Measurements from ENCODE around the gene N4BP2L2.

The N4BP2L2 gene

GRCh38 chr13:32528358-32528757 lies 10.2 kb downstream of the N4BP2L2 start:
- no peak for DNase-seq

- DNase-seq, result no peak
Observed at GRCh38 chr13:32527151-32527550, 11.4 kb downstream of the N4BP2L2 start.

GRCh38 chr13:32525766-32526165 lies 12.8 kb downstream of the N4BP2L2 start:
- DNase-seq, result no peak

- no peak for DNase-seq
Observed at GRCh38 chr13:32515246-32515645, 23.3 kb downstream of the N4BP2L2 start.

GRCh38 chr13:32511482-32511881 lies 27.1 kb downstream of the N4BP2L2 start:
- DNase-seq, result no peak

- DNase-seq, result no peak
Observed at GRCh38 chr13:32504876-32505275, 33.7 kb downstream of the N4BP2L2 start.

GRCh38 chr13:32504263-32504662 lies 34.3 kb downstream of the N4BP2L2 start:
- no peak for DNase-seq

- no peak for DNase-seq
Observed at GRCh38 chr13:32503727-32504126, 34.9 kb downstream of the N4BP2L2 start.

- DNase-seq, result no peak
Observed at GRCh38 chr13:32501064-32501463, 37.5 kb downstream of the N4BP2L2 start.

GRCh38 chr13:32499538-32500210 lies 38.9 kb downstream of the N4BP2L2 start:
- no peak for DNase-seq

- DNase-seq, result no peak
Observed at GRCh38 chr13:32497589-32497988, 41.0 kb downstream of the N4BP2L2 start.

GRCh38 chr13:32496599-32497160 lies 41.9 kb downstream of the N4BP2L2 start:
- no peak for DNase-seq

GRCh38 chr13:32495841-32496240 lies 42.8 kb downstream of the N4BP2L2 start:
- DNase-seq, result no peak

- DNase-seq, result no peak
Observed at GRCh38 chr13:32495429-32495828, 43.2 kb downstream of the N4BP2L2 start.

- DNase-seq, result no peak
Observed at GRCh38 chr13:32491028-32491427, 47.6 kb downstream of the N4BP2L2 start.

- no peak for DNase-seq
Observed at GRCh38 chr13:32476892-32477291, 61.7 kb downstream of the N4BP2L2 start.

GRCh38 chr13:32476021-32476731 lies 62.4 kb downstream of the N4BP2L2 start:
- no peak for DNase-seq

- no peak for DNase-seq
Observed at GRCh38 chr13:32474999-32475792, 63.4 kb downstream of the N4BP2L2 start.

GRCh38 chr13:32473650-32474049 lies 64.9 kb downstream of the N4BP2L2 start:
- no peak for DNase-seq

- DNase-seq, result no peak
Observed at GRCh38 chr13:32472194-32472621, 66.4 kb downstream of the N4BP2L2 start.

GRCh38 chr13:32471187-32471922 lies 67.2 kb downstream of the N4BP2L2 start:
- DNase-seq, result no peak

- DNase-seq, result no peak
Observed at GRCh38 chr13:32468502-32469142, 70.0 kb downstream of the N4BP2L2 start.
